ENCODE results near the gene SNX30.

DNA sequence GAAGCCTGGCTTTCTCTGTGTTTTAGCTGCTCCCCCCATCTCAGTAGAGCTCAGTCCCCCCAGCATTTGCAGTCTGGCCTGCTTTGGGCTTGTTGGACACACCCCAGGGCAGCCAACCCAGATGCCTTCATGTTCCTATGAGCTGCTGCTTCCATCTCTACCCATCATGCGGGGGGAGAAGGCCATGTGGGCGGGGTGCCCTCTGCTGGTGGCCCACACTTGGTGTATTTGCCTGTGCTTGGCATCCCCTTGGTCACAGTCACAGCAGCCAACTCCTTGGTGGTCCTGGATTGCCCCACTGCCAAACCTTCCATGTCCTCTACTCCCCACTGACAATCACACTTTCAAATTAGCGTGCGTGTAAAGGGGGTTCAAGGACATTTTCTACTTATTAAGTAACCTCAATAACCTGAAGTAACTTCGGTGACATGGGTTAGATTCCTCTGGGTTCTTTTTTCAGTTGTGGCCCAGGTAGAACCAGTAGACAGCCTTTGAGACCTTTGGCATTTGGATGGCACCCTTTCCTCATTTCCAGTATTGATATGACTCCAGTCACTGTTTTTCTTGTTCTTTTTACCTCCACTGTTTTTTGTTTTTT lies 42.8 kb downstream of the SNX30 start:
- TF ChIP-seq, protein P1, sequence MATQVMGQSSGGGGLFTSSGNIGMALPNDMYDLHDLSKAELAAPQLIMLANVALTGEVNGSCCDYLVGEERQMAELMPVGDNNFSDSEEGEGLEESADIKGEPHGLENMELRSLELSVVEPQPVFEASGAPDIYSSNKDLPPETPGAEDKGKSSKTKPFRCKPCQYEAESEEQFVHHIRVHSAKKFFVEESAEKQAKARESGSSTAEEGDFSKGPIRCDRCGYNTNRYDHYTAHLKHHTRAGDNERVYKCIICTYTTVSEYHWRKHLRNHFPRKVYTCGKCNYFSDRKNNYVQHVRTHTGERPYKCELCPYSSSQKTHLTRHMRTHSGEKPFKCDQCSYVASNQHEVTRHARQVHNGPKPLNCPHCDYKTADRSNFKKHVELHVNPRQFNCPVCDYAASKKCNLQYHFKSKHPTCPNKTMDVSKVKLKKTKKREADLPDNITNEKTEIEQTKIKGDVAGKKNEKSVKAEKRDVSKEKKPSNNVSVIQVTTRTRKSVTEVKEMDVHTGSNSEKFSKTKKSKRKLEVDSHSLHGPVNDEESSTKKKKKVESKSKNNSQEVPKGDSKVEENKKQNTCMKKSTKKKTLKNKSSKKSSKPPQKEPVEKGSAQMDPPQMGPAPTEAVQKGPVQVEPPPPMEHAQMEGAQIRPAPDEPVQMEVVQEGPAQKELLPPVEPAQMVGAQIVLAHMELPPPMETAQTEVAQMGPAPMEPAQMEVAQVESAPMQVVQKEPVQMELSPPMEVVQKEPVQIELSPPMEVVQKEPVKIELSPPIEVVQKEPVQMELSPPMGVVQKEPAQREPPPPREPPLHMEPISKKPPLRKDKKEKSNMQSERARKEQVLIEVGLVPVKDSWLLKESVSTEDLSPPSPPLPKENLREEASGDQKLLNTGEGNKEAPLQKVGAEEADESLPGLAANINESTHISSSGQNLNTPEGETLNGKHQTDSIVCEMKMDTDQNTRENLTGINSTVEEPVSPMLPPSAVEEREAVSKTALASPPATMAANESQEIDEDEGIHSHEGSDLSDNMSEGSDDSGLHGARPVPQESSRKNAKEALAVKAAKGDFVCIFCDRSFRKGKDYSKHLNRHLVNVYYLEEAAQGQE (IDR thresholded peaks at IDR 0.05; ENCODE audit: insufficient read depth in 1 of 2, low read depth in 2 of 2, low read length in 1 of 2): no peak
- TF ChIP-seq, protein P2, sequence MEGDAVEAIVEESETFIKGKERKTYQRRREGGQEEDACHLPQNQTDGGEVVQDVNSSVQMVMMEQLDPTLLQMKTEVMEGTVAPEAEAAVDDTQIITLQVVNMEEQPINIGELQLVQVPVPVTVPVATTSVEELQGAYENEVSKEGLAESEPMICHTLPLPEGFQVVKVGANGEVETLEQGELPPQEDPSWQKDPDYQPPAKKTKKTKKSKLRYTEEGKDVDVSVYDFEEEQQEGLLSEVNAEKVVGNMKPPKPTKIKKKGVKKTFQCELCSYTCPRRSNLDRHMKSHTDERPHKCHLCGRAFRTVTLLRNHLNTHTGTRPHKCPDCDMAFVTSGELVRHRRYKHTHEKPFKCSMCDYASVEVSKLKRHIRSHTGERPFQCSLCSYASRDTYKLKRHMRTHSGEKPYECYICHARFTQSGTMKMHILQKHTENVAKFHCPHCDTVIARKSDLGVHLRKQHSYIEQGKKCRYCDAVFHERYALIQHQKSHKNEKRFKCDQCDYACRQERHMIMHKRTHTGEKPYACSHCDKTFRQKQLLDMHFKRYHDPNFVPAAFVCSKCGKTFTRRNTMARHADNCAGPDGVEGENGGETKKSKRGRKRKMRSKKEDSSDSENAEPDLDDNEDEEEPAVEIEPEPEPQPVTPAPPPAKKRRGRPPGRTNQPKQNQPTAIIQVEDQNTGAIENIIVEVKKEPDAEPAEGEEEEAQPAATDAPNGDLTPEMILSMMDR (IDR thresholded peaks at IDR 0.05): peak; percentile 91

All from Panc1 (cell line).